H1 (cell line): Measurements from ENCODE around the gene ARHGAP15. TPM values are rescaled to one million over a fixed set of nuclear protein-coding genes. Genes with fewer than 3 reads are reported as not detected.

ENCODE experiments used
- CTCF ChIA-PET: fragments of 300-600 bp; sonication (Branson Sonifier 250); formaldehyde crosslinking; loops from one replicate; lab custom pipeline; 2021; ENCODE audit not compliant: partially characterized antibody; lab: Charles Lee
- POLR2A ChIA-PET: fragments of 300-600 bp; sonication (Branson Sonifier 250); formaldehyde crosslinking; loops from one replicate; lab custom pipeline; 2021; ENCODE audit warnings: inconsistent platforms; ENCODE audit not compliant: partially characterized antibody; lab: Charles Lee
- DNase-seq, 2 experiments: peaks; one replicate each; pipeline versions ENCODE4 v3.0.0 to v3.0.0-alpha.2; 2010 to 2022; ENCODE audit warnings: low spot score in 2 of 2, low read depth in 1 of 2, mixed read lengths in 1 of 2
- FAIRE-seq: peaks from 2 replicates; lab custom pipeline; 2011; peaks lifted over from hg19 to GRCh38; lab: Jason Lieb, UNC
- H2AFZ ChIP-seq: 2 replicates; pipeline ENCODE4 v1.8.1; 2012; ENCODE audit warnings: low read length, inconsistent platforms
- H2AK5ac ChIP-seq: 2 replicates; pipeline ENCODE4 v1.6.1; 2013; ENCODE audit warnings: low read depth, low read length
- H2BK120ac ChIP-seq: replicated peaks from 2 replicates; pipeline ENCODE3; 2013; ENCODE audit warnings: low read depth, low read length, inconsistent platforms
- H2BK12ac ChIP-seq: 2 replicates; pipeline ENCODE4 v1.6.1; 2013; ENCODE audit warnings: low read depth, low read length
- H2BK15ac ChIP-seq: 2 replicates; pipeline ENCODE4 v1.6.1; 2013; ENCODE audit warnings: low read length
- H2BK20ac ChIP-seq: 2 replicates; pipeline ENCODE4 v1.6.1; 2013; ENCODE audit warnings: low read length
- H2BK5ac ChIP-seq: 2 replicates; pipeline ENCODE4 v1.6.1; 2013; ENCODE audit warnings: low read depth, low read length
- H3K14ac ChIP-seq: 2 replicates; pipeline ENCODE4 v1.6.1; 2013; ENCODE audit warnings: inconsistent platforms; ENCODE audit not compliant: insufficient read length
- H3K18ac ChIP-seq: 2 replicates; pipeline ENCODE4 v1.6.1; 2013; ENCODE audit warnings: low read length; ENCODE audit errors: extremely low read depth
- H3K23ac ChIP-seq: 2 replicates; pipeline ENCODE4 v1.6.1; 2013; ENCODE audit warnings: inconsistent platforms; ENCODE audit not compliant: insufficient read length
- H3K23me2 ChIP-seq: 2 replicates; pipeline ENCODE4 v1.6.1; 2013; ENCODE audit warnings: low read depth, low read length
- H3K27ac ChIP-seq: 2 replicates; pipeline ENCODE4 v1.6.1; 2011; ENCODE audit warnings: low read depth, low read length, inconsistent platforms
- H3K27me3 ChIP-seq, 4 experiments: replicated peaks in 1 of 4; 1 replicate in 1 of 4; 2 replicates in 3 of 4; pipeline versions ENCODE4 v1.6.1 to v1.8.1; 2011 to 2013; ENCODE audit warnings: low read length in 3 of 4, mild to moderate bottlenecking in 3 of 4, inconsistent platforms in 2 of 4, mixed read lengths in 2 of 4, moderate library complexity in 1 of 4; ENCODE audit not compliant: control insufficient read depth in 3 of 4, insufficient read depth in 3 of 4; ENCODE audit errors: extremely low read depth in 1 of 4
- H3K36me3 ChIP-seq, 4 experiments: 2 replicates each; pipeline versions ENCODE4 v1.6.1 to v1.8.1; 2011 to 2013; ENCODE audit warnings: mild to moderate bottlenecking in 4 of 4, low read length in 3 of 4, moderate library complexity in 2 of 4, control low read depth in 1 of 4, inconsistent platforms in 1 of 4; ENCODE audit not compliant: insufficient read depth in 4 of 4, control insufficient read depth in 2 of 4
- H3K4ac ChIP-seq: replicated peaks from 2 replicates; pipeline ENCODE3; 2013; ENCODE audit warnings: low read length, low read depth, mixed read lengths, inconsistent platforms; ENCODE audit not compliant: insufficient read length
- H3K4me1 ChIP-seq, 4 experiments: replicated peaks in 1 of 4; 1 replicate in 1 of 4; 2 replicates in 3 of 4; pipeline versions ENCODE4 v1.6.1 to v1.8.1; 2011 to 2013; ENCODE audit warnings: low read length in 3 of 4, inconsistent platforms in 2 of 4, mixed read lengths in 1 of 4; ENCODE audit not compliant: insufficient read depth in 4 of 4, control insufficient read depth in 3 of 4
- H3K4me2 ChIP-seq, 2 experiments: 2 replicates each; pipeline versions ENCODE4 v1.6.1 to v1.8.1; 2011 to 2013; ENCODE audit warnings: low read depth in 2 of 2, low read length in 2 of 2, control low read depth in 1 of 2, inconsistent platforms in 1 of 2, mild to moderate bottlenecking in 1 of 2; ENCODE audit not compliant: insufficient read depth in 1 of 2
- H3K4me3 ChIP-seq, 4 experiments: fragments of 200-600, 300-600 bp in 1 of 4; sonication (generic), shearing (Covaris generic), sonication (Bioruptor Twin) in 1 of 4; 2 replicates each; pipeline versions ENCODE4 v1.5.1 to v1.8.1; 2011 to 2016; ENCODE audit warnings: low read length in 4 of 4, low read depth in 3 of 4, control low read depth in 2 of 4, inconsistent platforms in 2 of 4, mild to moderate bottlenecking in 2 of 4, mixed read lengths in 1 of 4, moderate library complexity in 1 of 4; ENCODE audit not compliant: insufficient read depth in 2 of 4; ENCODE audit errors: extremely low read depth in 1 of 4
- H3K56ac ChIP-seq: replicated peaks from 2 replicates; pipeline ENCODE3; 2013; ENCODE audit warnings: low read depth, mild to moderate bottlenecking, mixed read lengths, low read length, inconsistent platforms; ENCODE audit not compliant: insufficient read length
- H3K79me1 ChIP-seq: 2 replicates; pipeline ENCODE4 v1.6.1; 2013; ENCODE audit warnings: low read depth, low read length, control low read depth
- H3K79me2 ChIP-seq, 2 experiments: 2 replicates each; pipeline versions ENCODE4 v1.6.1 to v1.8.1; 2012 to 2013; ENCODE audit warnings: low read length in 2 of 2, mild to moderate bottlenecking in 2 of 2, inconsistent platforms in 1 of 2; ENCODE audit not compliant: insufficient read depth in 2 of 2, control insufficient read depth in 1 of 2
- H3K9ac ChIP-seq, 4 experiments: replicated peaks in 1 of 4; 1 replicate in 1 of 4; 2 replicates in 3 of 4; pipeline versions ENCODE4 v1.6.1 to v1.8.1; 2011 to 2013; ENCODE audit warnings: low read depth in 3 of 4, low read length in 3 of 4, control low read depth in 2 of 4, mild to moderate bottlenecking in 2 of 4, moderate library complexity in 2 of 4, inconsistent platforms in 1 of 4; ENCODE audit errors: extremely low read depth in 1 of 4
- H3K9me3 ChIP-seq, 2 experiments: 2 replicates each; pipeline versions ENCODE4 v1.6.1 to v1.8.1; 2012 to 2013; ENCODE audit warnings: mild to moderate bottlenecking in 2 of 2, moderate library complexity in 2 of 2, control low read depth in 1 of 2, inconsistent platforms in 1 of 2, low read depth in 1 of 2, low read length in 1 of 2, mixed read lengths in 1 of 2; ENCODE audit not compliant: insufficient read depth in 2 of 2
- H4K20me1 ChIP-seq, 2 experiments: replicated peaks in 1 of 2; 2 replicates each; pipeline versions ENCODE3 to v1.8.1; 2011 to 2013; ENCODE audit warnings: inconsistent platforms in 2 of 2, low read length in 2 of 2, mild to moderate bottlenecking in 1 of 2; ENCODE audit not compliant: insufficient read depth in 2 of 2, control insufficient read depth in 1 of 2
- H4K5ac ChIP-seq: 2 replicates; pipeline ENCODE4 v1.6.1; 2013; ENCODE audit warnings: low read length, low read depth, mixed read lengths, inconsistent platforms; ENCODE audit not compliant: insufficient read length
- H4K8ac ChIP-seq: 2 replicates; pipeline ENCODE4 v1.8.0; 2013; ENCODE audit warnings: mild to moderate bottlenecking, moderate library complexity, low read length, inconsistent platforms; ENCODE audit not compliant: insufficient read depth; ENCODE audit errors: extremely low read depth
- H4K91ac ChIP-seq: replicated peaks from 2 replicates; pipeline ENCODE3; 2013; ENCODE audit warnings: low read length, mixed read lengths, inconsistent platforms; ENCODE audit not compliant: insufficient read length
- BCL11A ChIP-seq, 2 experiments: IDR thresholded peaks; one replicate each; pipeline ENCODE4 v1.6.1; 2011; ENCODE audit warnings: low read depth in 2 of 2, low read length in 2 of 2, mild to moderate bottlenecking in 2 of 2
- NRF1 ChIP-seq: IDR thresholded peaks from 2 replicates; pipeline ENCODE4 v1.6.1; 2011; ENCODE audit warnings: mild to moderate bottlenecking, low read depth, low read length, improper control_type of control experiment
- SP1 ChIP-seq: IDR thresholded peaks from 2 replicates; pipeline ENCODE4 v1.6.1; 2011; ENCODE audit warnings: low read depth, low read length
- WGBS, 2 experiments: shearing (Covaris generic) in 1 of 2; methylation state at CpG; one replicate each; pipeline versions ENCODE4 v1.1.6 to v1.1.7; 2013 to 2015; ENCODE audit warnings: low lambda C conversion rate in 2 of 2, mixed read lengths in 2 of 2, inconsistent platforms in 1 of 2, low coverage in 1 of 2, missing lambda C conversion rate in 1 of 2; ENCODE audit not compliant: insufficient replicate concordance in 2 of 2, insufficient coverage in 1 of 2, insufficient read length in 1 of 2; ENCODE audit errors: extremely low coverage in 1 of 2, missing lambda C conversion rate in 1 of 2; 5-methylcytosine and 5-hydroxymethylcytosine counted together
- polyA plus RNA-seq, 7 experiments: library from polyadenylated mRNA; depleted of rRNA in 3 of 7; stranded (reverse) in 5 of 7; unstranded in 2 of 7; fragments of >200 nt in 5 of 7; fragments of 200-250 nt in 2 of 7; gene quantifications; 1 replicate in 5 of 7; 2 replicates in 1 of 7; 4 replicates in 1 of 7; pipeline versions ENCODE4 v1.2.1 to v1.2.3, GENCODE V29; 2011 to 2013; ENCODE audit warnings: missing spikeins in 2 of 7, mixed read lengths in 2 of 7
- total RNA-seq: library from RNA; stranded (reverse); fragmentation: NEBNext Ultra II Directional; extraction: Animal tissue kit (Norgen Biotek cat#: 25700); gene quantifications from 2 replicates; pipeline ENCODE4 v1.2.1, GENCODE V29; 2021

ARHGAP15 gene
- total and polyA plus RNA-seq, 2 of the 8 experiments (the other 6 are each of a cell fraction or from before 2014, with no cell fraction given) = not detected

- H2BK20ac ChIP-seq = no peak overlapping the region
- no peak overlapping the region for H2BK120ac ChIP-seq
- no peak overlapping the region for H3K23ac ChIP-seq
- H2BK12ac ChIP-seq = no peak overlapping the region
- ChIA-PET POLR2A (no interaction called here), CTCF (interaction anchor here (1.2 to 2.1 kb wide), 3 partner anchors 9 to 197 kb away, joined by 4 to 7 read pairs (median 5); no protein-coding TSS in a partner anchor)
- H4K5ac ChIP-seq = no peak overlapping the region
- TF ChIP-seq NRF1 (no peak), BCL11A (IDR thresholded peaks at IDR 0.05; ENCODE audit: low read depth in 2 of 2, low read length in 2 of 2) (no peak), SP1 (no peak)
- no peak overlapping the region for H3K4me2 ChIP-seq
- no peaks in the 10 kb centered on the region for H3K23me2 ChIP-seq
- no peaks in the 10 kb centered on the region for H4K20me1 ChIP-seq
- WGBS, 2 experiments = 97% methylated on average over 2 of the region's 2 CpGs; no CpG with 5 or more reads in 1 of the 2 experiments
- H3K79me1 ChIP-seq = no peaks in the 10 kb centered on the region
- H4K91ac ChIP-seq = no peak overlapping the region
- no peaks in the 10 kb centered on the region for H3K36me3 ChIP-seq
- no peak overlapping the region for H2BK15ac ChIP-seq
- no peaks in the 10 kb centered on the region; a peak in 1 of 7 replicates for H3K4me1 ChIP-seq
- no peak overlapping the region for H3K4ac ChIP-seq
- H2BK5ac ChIP-seq = no peak overlapping the region
- H3K14ac ChIP-seq = no peak overlapping the region
- DNase-seq (no peak), FAIRE-seq (no peak)
- H3K4me3 ChIP-seq = no peak overlapping the region
- H3K18ac ChIP-seq = no peak overlapping the region
- peaks cover 0 to 3% of the 10 kb centered on the region in 2 experiments; a peak in 1 of 4 replicates for H3K9me3 ChIP-seq
- no peak overlapping the region for H3K27ac ChIP-seq
- H3K27me3 ChIP-seq = no peaks in the 10 kb centered on the region
- H4K8ac ChIP-seq = no peak overlapping the region
- no peak overlapping the region for H3K56ac ChIP-seq
- H2AK5ac ChIP-seq = no peak overlapping the region
- H3K9ac ChIP-seq = no peak overlapping the region
- H2AFZ ChIP-seq = no peak overlapping the region
- no peaks in the 10 kb centered on the region for H3K79me2 ChIP-seq
Measured at GRCh38 chr2:143710879-143711278, 581.7 kb downstream of the ARHGAP15 start.
